ENCODE data around the gene LMF1. TPM values are rescaled to one million over a fixed set of nuclear protein-coding genes. Genes with fewer than 3 reads are reported as not detected.

The LMF1 gene
- total RNA-seq, 1 experiment from 2014 or later, result 12.8 TPM

DNA sequence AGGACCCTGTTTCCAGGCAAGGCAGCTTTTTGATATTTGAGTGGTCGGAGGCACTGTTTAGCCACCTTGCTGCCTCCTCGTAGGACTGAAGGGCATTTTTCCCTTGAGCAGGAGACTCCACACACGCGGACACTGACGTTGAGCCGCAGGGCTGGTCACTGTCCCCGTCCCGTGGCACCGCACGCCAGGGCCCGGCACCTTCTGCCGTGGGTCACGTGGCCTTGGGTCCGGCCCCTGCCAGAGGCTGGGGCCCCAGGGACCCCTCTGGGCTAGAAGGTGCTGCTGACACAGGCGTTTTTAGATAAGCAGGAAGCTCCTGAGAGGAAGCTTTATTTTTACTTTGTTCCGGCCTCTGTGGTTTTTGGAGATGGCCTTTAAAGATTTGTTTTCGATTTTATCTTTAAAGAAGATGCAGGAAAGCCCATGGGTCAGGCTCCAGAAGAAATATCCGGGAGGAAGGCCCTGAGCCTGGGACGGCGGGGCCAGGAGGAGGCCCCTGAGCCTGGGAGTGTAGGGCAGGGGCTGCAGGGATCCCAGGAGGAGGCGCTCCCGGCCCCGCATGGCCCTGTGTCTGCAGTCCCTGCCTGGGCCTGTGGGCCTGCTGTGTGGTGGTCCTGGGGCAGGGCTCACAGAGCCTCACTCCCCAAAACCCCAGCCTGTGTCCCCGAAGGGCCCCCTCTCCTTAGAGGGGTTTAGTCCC lies 139.8 kb downstream of the LMF1 start:
- H3K4me1 ChIP-seq (ENCODE audit: control insufficient read depth in 1 of 2, insufficient read depth in 2 of 2, low read length in 2 of 2), result no peaks in the 10 kb centered on the region
- no peak overlapping the region for H3K4me2 ChIP-seq (ENCODE audit: low read length)
- POLR2A ChIA-PET, result no interaction called here
- no peaks in the 10 kb centered on the region for H3K79me2 ChIP-seq (ENCODE audit: insufficient read depth, low read length)
- no peak for ATAC-seq
- H2AFZ ChIP-seq (ENCODE audit: low read depth, low read length, poor library complexity, severe bottlenecking), result no peak overlapping the region
- no peaks in the 10 kb centered on the region for H4K20me1 ChIP-seq (ENCODE audit: insufficient read depth)
- no peak overlapping the region for H3K9ac ChIP-seq (ENCODE audit: low read length)
- intact Hi-C loops (cut with micrococcal nuclease), result no loop called here
- no peaks in the 10 kb centered on the region for H3K9me2 ChIP-seq (ENCODE audit: insufficient read depth)
- no peak overlapping the region for H3K27ac ChIP-seq (ENCODE audit: low read depth, low read length)
- RAD21 ChIA-PET (ENCODE audit: low non-redundant PET in 1 of 2, low total read pairs in 2 of 2, uncharacterized antibody in 2 of 2, unreplicated experiment in 2 of 2), result no interaction called here
- no peak for TF ChIP-seq ZNF274 (IDR thresholded peaks at IDR 0.05; ENCODE audit: low read depth, low read length)
- no peak for TF ChIP-seq SIN3A (IDR thresholded peaks at IDR 0.05; ENCODE audit: low read depth)
- TF ChIP-seq ELF1 (IDR thresholded peaks at IDR 0.05; ENCODE audit: borderline replicate concordance, low read depth), result no peak
- TF ChIP-seq RAD21 (IDR thresholded peaks at IDR 0.05; ENCODE audit: low read depth), result no peak
- TF ChIP-seq, protein P1, sequence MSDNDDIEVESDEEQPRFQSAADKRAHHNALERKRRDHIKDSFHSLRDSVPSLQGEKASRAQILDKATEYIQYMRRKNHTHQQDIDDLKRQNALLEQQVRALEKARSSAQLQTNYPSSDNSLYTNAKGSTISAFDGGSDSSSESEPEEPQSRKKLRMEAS (IDR thresholded peaks at IDR 0.05), result no peak
- H3K4me3 ChIP-seq (replicated peaks in 1 of 2; ENCODE audit: low read depth in 1 of 2, low read length in 2 of 2), result no peak overlapping the region
- H3K9me3 ChIP-seq (ENCODE audit: control insufficient read depth in 1 of 2, insufficient read depth in 1 of 2, low read depth in 1 of 2, low read length in 2 of 2), result peaks cover 0 to 13% of the 10 kb centered on the region in 2 experiments; a peak in 2 of 4 replicates
- H3K36me3 ChIP-seq (ENCODE audit: control insufficient read depth in 1 of 2, insufficient read depth in 2 of 2, low read length in 2 of 2), result no peaks in the 10 kb centered on the region
- CTCF ChIA-PET, result no interaction called here
- no TSS peak for BruUV-seq (replicated peaks)
- no peak for DNase-seq (ENCODE audit: low read depth, low spot score)
- H3K27me3 ChIP-seq (ENCODE audit: insufficient read depth, low read length), result no peaks in the 10 kb centered on the region

DNA sequence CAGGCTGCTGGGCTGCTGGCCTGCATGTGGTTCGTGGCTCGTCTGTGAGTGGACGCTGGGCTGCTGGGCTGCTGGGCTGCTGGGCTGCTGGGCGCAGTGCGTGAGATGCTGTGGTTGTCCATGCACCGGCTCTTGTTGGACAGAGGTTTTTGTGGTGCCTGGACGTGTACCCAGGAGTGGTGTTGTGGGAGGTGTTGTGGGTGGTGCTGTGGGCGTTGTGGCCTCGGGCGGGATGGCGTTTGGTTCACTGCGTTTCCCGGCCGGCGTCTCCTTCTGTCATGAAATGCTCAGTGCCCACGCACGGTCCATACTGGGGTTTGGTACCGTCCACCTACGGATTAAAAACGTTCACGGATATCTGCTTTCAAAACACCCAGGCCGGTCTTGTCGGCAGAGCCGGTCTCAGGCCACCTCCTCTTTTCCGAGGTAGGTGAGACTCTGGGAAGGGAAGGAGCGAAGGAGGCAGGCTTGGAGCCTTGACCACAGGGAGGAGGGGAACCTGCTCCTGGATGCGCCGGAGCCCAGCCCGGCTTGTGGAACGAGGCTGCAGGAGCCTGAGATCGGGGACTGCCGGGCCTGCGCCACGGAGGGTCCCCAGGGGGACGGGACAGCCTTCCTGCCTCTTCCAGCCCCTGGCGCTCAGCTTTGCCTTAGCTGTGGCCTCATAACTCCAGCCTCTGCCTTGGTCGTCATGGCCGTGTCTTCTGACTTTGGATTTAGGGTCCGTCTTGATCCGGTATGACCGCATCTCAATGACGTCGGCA lies 140.5 kb downstream of the LMF1 start:
- RAD21 ChIA-PET (ENCODE audit: low non-redundant PET in 1 of 2, low total read pairs in 2 of 2, uncharacterized antibody in 2 of 2, unreplicated experiment in 2 of 2), result no interaction called here
- TF ChIP-seq EZH2 (IDR thresholded peaks at IDR 0.05) (no peak), EZH2phosphoT487 (IDR thresholded peaks at IDR 0.05; ENCODE audit: borderline replicate concordance) (no peak), ELF1 (IDR thresholded peaks at IDR 0.05; ENCODE audit: borderline replicate concordance, low read depth) (no peak), SIN3A (IDR thresholded peaks at IDR 0.05; ENCODE audit: low read depth) (no peak), YY1 (IDR thresholded peaks at IDR 0.05; ENCODE audit: extremely low read depth, insufficient replicate concordance, low read depth, low read length) (no peak)
- TF ChIP-seq, protein P2, sequence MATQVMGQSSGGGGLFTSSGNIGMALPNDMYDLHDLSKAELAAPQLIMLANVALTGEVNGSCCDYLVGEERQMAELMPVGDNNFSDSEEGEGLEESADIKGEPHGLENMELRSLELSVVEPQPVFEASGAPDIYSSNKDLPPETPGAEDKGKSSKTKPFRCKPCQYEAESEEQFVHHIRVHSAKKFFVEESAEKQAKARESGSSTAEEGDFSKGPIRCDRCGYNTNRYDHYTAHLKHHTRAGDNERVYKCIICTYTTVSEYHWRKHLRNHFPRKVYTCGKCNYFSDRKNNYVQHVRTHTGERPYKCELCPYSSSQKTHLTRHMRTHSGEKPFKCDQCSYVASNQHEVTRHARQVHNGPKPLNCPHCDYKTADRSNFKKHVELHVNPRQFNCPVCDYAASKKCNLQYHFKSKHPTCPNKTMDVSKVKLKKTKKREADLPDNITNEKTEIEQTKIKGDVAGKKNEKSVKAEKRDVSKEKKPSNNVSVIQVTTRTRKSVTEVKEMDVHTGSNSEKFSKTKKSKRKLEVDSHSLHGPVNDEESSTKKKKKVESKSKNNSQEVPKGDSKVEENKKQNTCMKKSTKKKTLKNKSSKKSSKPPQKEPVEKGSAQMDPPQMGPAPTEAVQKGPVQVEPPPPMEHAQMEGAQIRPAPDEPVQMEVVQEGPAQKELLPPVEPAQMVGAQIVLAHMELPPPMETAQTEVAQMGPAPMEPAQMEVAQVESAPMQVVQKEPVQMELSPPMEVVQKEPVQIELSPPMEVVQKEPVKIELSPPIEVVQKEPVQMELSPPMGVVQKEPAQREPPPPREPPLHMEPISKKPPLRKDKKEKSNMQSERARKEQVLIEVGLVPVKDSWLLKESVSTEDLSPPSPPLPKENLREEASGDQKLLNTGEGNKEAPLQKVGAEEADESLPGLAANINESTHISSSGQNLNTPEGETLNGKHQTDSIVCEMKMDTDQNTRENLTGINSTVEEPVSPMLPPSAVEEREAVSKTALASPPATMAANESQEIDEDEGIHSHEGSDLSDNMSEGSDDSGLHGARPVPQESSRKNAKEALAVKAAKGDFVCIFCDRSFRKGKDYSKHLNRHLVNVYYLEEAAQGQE (IDR thresholded peaks at IDR 0.05; ENCODE audit: low read depth), result no peak
- TF ChIP-seq, protein P3, sequence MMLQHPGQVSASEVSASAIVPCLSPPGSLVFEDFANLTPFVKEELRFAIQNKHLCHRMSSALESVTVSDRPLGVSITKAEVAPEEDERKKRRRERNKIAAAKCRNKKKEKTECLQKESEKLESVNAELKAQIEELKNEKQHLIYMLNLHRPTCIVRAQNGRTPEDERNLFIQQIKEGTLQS (IDR thresholded peaks at IDR 0.05), result no peak
- TF ChIP-seq, protein P4, sequence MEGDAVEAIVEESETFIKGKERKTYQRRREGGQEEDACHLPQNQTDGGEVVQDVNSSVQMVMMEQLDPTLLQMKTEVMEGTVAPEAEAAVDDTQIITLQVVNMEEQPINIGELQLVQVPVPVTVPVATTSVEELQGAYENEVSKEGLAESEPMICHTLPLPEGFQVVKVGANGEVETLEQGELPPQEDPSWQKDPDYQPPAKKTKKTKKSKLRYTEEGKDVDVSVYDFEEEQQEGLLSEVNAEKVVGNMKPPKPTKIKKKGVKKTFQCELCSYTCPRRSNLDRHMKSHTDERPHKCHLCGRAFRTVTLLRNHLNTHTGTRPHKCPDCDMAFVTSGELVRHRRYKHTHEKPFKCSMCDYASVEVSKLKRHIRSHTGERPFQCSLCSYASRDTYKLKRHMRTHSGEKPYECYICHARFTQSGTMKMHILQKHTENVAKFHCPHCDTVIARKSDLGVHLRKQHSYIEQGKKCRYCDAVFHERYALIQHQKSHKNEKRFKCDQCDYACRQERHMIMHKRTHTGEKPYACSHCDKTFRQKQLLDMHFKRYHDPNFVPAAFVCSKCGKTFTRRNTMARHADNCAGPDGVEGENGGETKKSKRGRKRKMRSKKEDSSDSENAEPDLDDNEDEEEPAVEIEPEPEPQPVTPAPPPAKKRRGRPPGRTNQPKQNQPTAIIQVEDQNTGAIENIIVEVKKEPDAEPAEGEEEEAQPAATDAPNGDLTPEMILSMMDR (IDR thresholded peaks at IDR 0.05 in 2 of 3, conservative IDR thresholded peaks at IDR 0.05 in 1 of 3; ENCODE audit: borderline replicate concordance in 1 of 3, insufficient read depth in 1 of 3, low read depth in 2 of 3, low read length in 2 of 3), result no peak

More for the DNA sequence above, 140.5 kb downstream of the LMF1 start:
- Histone ChIP-seq H3K4me3 (replicated peaks in 1 of 2; ENCODE audit: low read depth in 1 of 2, low read length in 2 of 2) (no peak overlapping the region), H3K79me2 (ENCODE audit: insufficient read depth, low read length) (no peaks in the 10 kb centered on the region), H2AFZ (ENCODE audit: low read depth, low read length, poor library complexity, severe bottlenecking) (no peak overlapping the region), H3K36me3 (ENCODE audit: control insufficient read depth in 1 of 2, insufficient read depth in 2 of 2, low read length in 2 of 2) (no peaks in the 10 kb centered on the region), H3K9me2 (ENCODE audit: insufficient read depth) (no peaks in the 10 kb centered on the region), H3K4me1 (ENCODE audit: control insufficient read depth in 1 of 2, insufficient read depth in 2 of 2, low read length in 2 of 2) (no peaks in the 10 kb centered on the region), H3K27me3 (ENCODE audit: insufficient read depth, low read length) (no peaks in the 10 kb centered on the region), H4K20me1 (ENCODE audit: insufficient read depth) (no peaks in the 10 kb centered on the region), H3K9me3 (ENCODE audit: control insufficient read depth in 1 of 2, insufficient read depth in 1 of 2, low read depth in 1 of 2, low read length in 2 of 2) (peaks cover 0 to 6% of the 10 kb centered on the region in 2 experiments; a peak in 2 of 4 replicates), H3K4me2 (ENCODE audit: low read length) (no peak overlapping the region), H3K9ac (ENCODE audit: low read length) (no peak overlapping the region), H3K27ac (ENCODE audit: low read depth, low read length) (no peak overlapping the region)
- intact Hi-C loops (cut with micrococcal nuclease), result no loop called here
- BruUV-seq (replicated peaks), result no TSS peak
- ATAC-seq (no peak), DNase-seq (ENCODE audit: low read depth, low spot score) (no peak)
- POLR2A ChIA-PET, result no interaction called here
- CTCF ChIA-PET, result no interaction called here

Measured in HCT116 (cell line).